BLaER1 treated with 17β-estradiol and CSF1 and Interleukin-3, amounts not matched to agents 10 nM and 100 nM (cell line): Measurements from ENCODE around the gene SMO.
A peak's percentile ranks its signal among the peaks of the same experiment; 100 is the strongest.

Experiments used
- H3K27ac ChIP-seq, 11 experiments: shearing (Covaris generic); formaldehyde crosslinking; 2 replicates each; pipeline ENCODE4 v1.8.1; 2022
- H3K27me3 ChIP-seq, 11 experiments: shearing (Covaris generic); formaldehyde crosslinking; 2 replicates each; pipeline ENCODE4 v1.8.1; 2022
- H3K36me3 ChIP-seq, 11 experiments: shearing (Covaris generic); formaldehyde crosslinking; 2 replicates each; pipeline ENCODE4 v1.8.1; 2022
- H3K4me1 ChIP-seq, 10 experiments: shearing (Covaris generic); formaldehyde crosslinking; 2 replicates each; pipeline ENCODE4 v1.8.1; 2022
- H3K4me2 ChIP-seq, 11 experiments: shearing (Covaris generic); formaldehyde crosslinking; 2 replicates each; pipeline ENCODE4 v1.8.1; 2022
- H3K4me3 ChIP-seq, 10 experiments: shearing (Covaris generic); formaldehyde crosslinking; 2 replicates each; pipeline ENCODE4 v1.8.1; 2022
- H3K9ac ChIP-seq, 11 experiments: shearing (Covaris generic); formaldehyde crosslinking; 2 replicates each; pipeline ENCODE4 v1.8.1; 2022
- H3K9me3 ChIP-seq, 11 experiments: shearing (Covaris generic); formaldehyde crosslinking; replicated peaks in 1 of 11; 2 replicates each; pipeline ENCODE4 v1.8.1; 2022
- H4K20me1 ChIP-seq, 11 experiments: shearing (Covaris generic); formaldehyde crosslinking; 2 replicates each; pipeline ENCODE4 v1.8.1; 2022
- Cebpa-rat ChIP-seq, 11 experiments: shearing (Covaris generic); IDR thresholded peaks; 2 replicates each; pipeline ENCODE4 v1.8.1; 2022

Gene SMO

GRCh38 chr7:129176916-129177710 is 11.3 kb upstream of the SMO start:
- no peak overlapping the region for H3K4me2 ChIP-seq
- H3K4me3 ChIP-seq = no peak overlapping the region
- H3K9ac ChIP-seq = no peak overlapping the region
- H3K27me3 ChIP-seq = no peaks in the 10 kb centered on the region
- H3K9me3 ChIP-seq = peaks cover 0 to 13% (median 0%) of the 10 kb centered on the region in 11 experiments; a peak in 5 of 22 replicates
- no peaks in the 10 kb centered on the region for H3K36me3 ChIP-seq
- H3K4me1 ChIP-seq = no peaks in the 10 kb centered on the region
- H4K20me1 ChIP-seq = no peaks in the 10 kb centered on the region
- no peak overlapping the region for H3K27ac ChIP-seq
- TF ChIP-seq Cebpa-rat (IDR thresholded peaks at IDR 0.05) = no peak

- Histone ChIP-seq H3K4me3 (no peak overlapping the region), H3K9me3 (peaks cover 0 to 9% (median 0%) of the 10 kb centered on the region in 11 experiments; a peak in 2 of 22 replicates), H3K9ac (no peak overlapping the region), H3K27me3 (peaks cover 17 to 35% (median 30%) of the 10 kb centered on the region in 11 experiments), H3K4me1 (peaks cover 11 to 27% (median 23%) of the 10 kb centered on the region in 10 experiments; a peak in 19 of 20 replicates), H3K4me2 (no peak overlapping the region), H3K36me3 (no peaks in the 10 kb centered on the region), H3K27ac (no peak overlapping the region), H4K20me1 (peaks cover 0 to 6% (median 0%) of the 10 kb centered on the region in 11 experiments; a peak in 4 of 22 replicates)
- TF ChIP-seq Cebpa-rat (IDR thresholded peaks at IDR 0.05) = no peak
Observed at GRCh38 chr7:129184981-129185670, 3.3 kb upstream of the SMO start.

- H3K4me3 ChIP-seq = no peak overlapping the region
- peaks cover 21 to 41% (median 38%) of the 10 kb centered on the region in 11 experiments for H3K27me3 ChIP-seq
- H3K36me3 ChIP-seq = peaks cover 0 to under 1% (median 0%) of the 10 kb centered on the region in 11 experiments; a peak in 1 of 22 replicates
- no peak overlapping the region for H3K9ac ChIP-seq
- peaks cover 11 to 41% (median 27%) of the 10 kb centered on the region in 10 experiments; a peak in 19 of 20 replicates for H3K4me1 ChIP-seq
- TF ChIP-seq Cebpa-rat (IDR thresholded peaks at IDR 0.05) = no peak
- no peaks in the 10 kb centered on the region for H3K9me3 ChIP-seq
- H4K20me1 ChIP-seq = peaks cover 0 to 18% (median 0%) of the 10 kb centered on the region in 11 experiments; a peak in 5 of 22 replicates
- no peak overlapping the region for H3K27ac ChIP-seq
- H3K4me2 ChIP-seq = peak overlapping the region in 7 of 11 experiments; percentile 3 to 43 (median 25); a peak in 8 of 22 replicates
Observed at GRCh38 chr7:129186749-129187260, 1.6 kb upstream of the SMO start.

GRCh38 chr7:129187681-129188371 is 607 bp upstream of the SMO start:
- Histone ChIP-seq H3K36me3 (peaks cover 0 to 11% (median 0%) of the 10 kb centered on the region in 11 experiments; a peak in 3 of 22 replicates), H3K4me3 (peak overlapping the region; percentile 74 to 89 (median 83)), H3K9me3 (no peaks in the 10 kb centered on the region), H3K4me2 (peak overlapping the region; percentile 93 to 99 (median 98)), H3K27ac (peak overlapping the region in 2 of 11 experiments; percentile 76 to 77; a peak in 3 of 22 replicates), H3K4me1 (peaks cover 11 to 41% (median 27%) of the 10 kb centered on the region in 10 experiments; a peak in 19 of 20 replicates), H3K9ac (peak overlapping the region; percentile 78 to 91 (median 83); a peak in 19 of 22 replicates), H4K20me1 (peaks cover 0 to 19% (median 0%) of the 10 kb centered on the region in 11 experiments; a peak in 5 of 22 replicates), H3K27me3 (peaks cover 21 to 41% (median 38%) of the 10 kb centered on the region in 11 experiments)
- TF ChIP-seq Cebpa-rat (IDR thresholded peaks at IDR 0.05) = no peak

- peaks cover 11 to 41% (median 27%) of the 10 kb centered on the region in 10 experiments; a peak in 19 of 20 replicates for H3K4me1 ChIP-seq
- no peak for TF ChIP-seq Cebpa-rat (IDR thresholded peaks at IDR 0.05)
- H3K36me3 ChIP-seq = peaks cover 0 to 17% (median 0%) of the 10 kb centered on the region in 11 experiments; a peak in 3 of 22 replicates
- peak overlapping the region; percentile 45 to 79 (median 71); a peak in 21 of 22 replicates for H3K27ac ChIP-seq
- H4K20me1 ChIP-seq = peaks cover 0 to 19% (median 0%) of the 10 kb centered on the region in 11 experiments; a peak in 5 of 22 replicates
- no peaks in the 10 kb centered on the region for H3K9me3 ChIP-seq
- H3K27me3 ChIP-seq = peaks cover 21 to 41% (median 38%) of the 10 kb centered on the region in 11 experiments
- H3K9ac ChIP-seq = peak overlapping the region; percentile 78 to 91 (median 83)
- peak overlapping the region; percentile 74 to 89 (median 83) for H3K4me3 ChIP-seq
- H3K4me2 ChIP-seq = peak overlapping the region; percentile 93 to 99 (median 98)
Observed at GRCh38 chr7:129188892-129189660, 643 bp downstream of the SMO start.

GRCh38 chr7:129189661-129190310 is 1.4 kb downstream of the SMO start:
- peaks cover 0 to 19% (median 0%) of the 10 kb centered on the region in 11 experiments; a peak in 5 of 22 replicates for H4K20me1 ChIP-seq
- peaks cover 0 to under 1% (median 0%) of the 10 kb centered on the region in 11 experiments; a peak in 1 of 22 replicates for H3K9me3 ChIP-seq
- peaks cover 21 to 41% (median 38%) of the 10 kb centered on the region in 11 experiments for H3K27me3 ChIP-seq
- H3K4me1 ChIP-seq = peaks cover 11 to 41% (median 27%) of the 10 kb centered on the region in 10 experiments; a peak in 19 of 20 replicates
- H3K9ac ChIP-seq = peak overlapping the region; percentile 78 to 91 (median 83); a peak in 21 of 22 replicates
- H3K36me3 ChIP-seq = peaks cover 0 to 17% (median 0%) of the 10 kb centered on the region in 11 experiments; a peak in 4 of 22 replicates
- H3K4me3 ChIP-seq = peak overlapping the region; percentile 74 to 89 (median 83)
- H3K27ac ChIP-seq = peak overlapping the region in 8 of 11 experiments; percentile 64 to 79 (median 75); a peak in 10 of 22 replicates
- no peak for TF ChIP-seq Cebpa-rat (IDR thresholded peaks at IDR 0.05)
- H3K4me2 ChIP-seq = peak overlapping the region; percentile 93 to 99 (median 98)

- Histone ChIP-seq H3K36me3 (peaks cover 0 to 17% (median 0%) of the 10 kb centered on the region in 11 experiments; a peak in 4 of 22 replicates), H4K20me1 (peaks cover 0 to 19% (median 0%) of the 10 kb centered on the region in 11 experiments; a peak in 5 of 22 replicates), H3K4me3 (no peak overlapping the region), H3K4me2 (peak overlapping the region in 2 of 11 experiments; percentile 16 to 29; a peak in 5 of 22 replicates), H3K9ac (no peak overlapping the region), H3K27ac (no peak overlapping the region), H3K27me3 (peaks cover 21 to 41% (median 38%) of the 10 kb centered on the region in 11 experiments), H3K9me3 (peaks cover 0 to 4% (median 0%) of the 10 kb centered on the region in 11 experiments; a peak in 1 of 22 replicates), H3K4me1 (peaks cover 8 to 38% (median 25%) of the 10 kb centered on the region in 10 experiments; a peak in 19 of 20 replicates)
- no peak for TF ChIP-seq Cebpa-rat (IDR thresholded peaks at IDR 0.05)
Observed at GRCh38 chr7:129191272-129191671, 2.8 kb downstream of the SMO start.
